Activated naive CD4-positive, alpha-beta T cell treated with anti-CD3 and anti-CD28 coated beads, Interleukin-2, amount 10 ng/mL, durations not matched to agents 7 days and 5 days (primary cell): ENCODE results near the gene SGTA.

ENCODE experiments used
- CTCF ChIA-PET: fragments of 350-600 bp; sonication (Branson Sonifier 250); formaldehyde crosslinking; loops from one replicate; lab custom pipeline; 2021; ENCODE audit warnings: antibody characterized with exemption; lab: Charles Lee
- DNase-seq: peaks from one replicate; pipeline ENCODE4 v3.0.0-alpha.2; 2020
- H3K27ac Mint-ChIP-seq: one replicate; pipeline ENCODE4 v1.8.0; 2021; ENCODE audit warnings: mild to moderate bottlenecking, moderate library complexity, mixed read lengths
- H3K27me3 Mint-ChIP-seq: one replicate; pipeline ENCODE4 v1.8.0; 2021; ENCODE audit warnings: mild to moderate bottlenecking, mixed read lengths
- H3K36me3 Mint-ChIP-seq: one replicate; pipeline ENCODE4 v1.8.0; 2021; ENCODE audit warnings: mixed read lengths
- H3K4me1 Mint-ChIP-seq: one replicate; pipeline ENCODE4 v1.8.0; 2021; ENCODE audit warnings: mixed read lengths
- H3K4me3 Mint-ChIP-seq: one replicate; pipeline ENCODE4 v1.8.0; 2021; ENCODE audit warnings: mild to moderate bottlenecking, moderate library complexity, mixed read lengths
- H3K9me3 Mint-ChIP-seq: one replicate; pipeline ENCODE4 v1.8.0; 2021; ENCODE audit warnings: mixed read lengths

Gene SGTA

DNA sequence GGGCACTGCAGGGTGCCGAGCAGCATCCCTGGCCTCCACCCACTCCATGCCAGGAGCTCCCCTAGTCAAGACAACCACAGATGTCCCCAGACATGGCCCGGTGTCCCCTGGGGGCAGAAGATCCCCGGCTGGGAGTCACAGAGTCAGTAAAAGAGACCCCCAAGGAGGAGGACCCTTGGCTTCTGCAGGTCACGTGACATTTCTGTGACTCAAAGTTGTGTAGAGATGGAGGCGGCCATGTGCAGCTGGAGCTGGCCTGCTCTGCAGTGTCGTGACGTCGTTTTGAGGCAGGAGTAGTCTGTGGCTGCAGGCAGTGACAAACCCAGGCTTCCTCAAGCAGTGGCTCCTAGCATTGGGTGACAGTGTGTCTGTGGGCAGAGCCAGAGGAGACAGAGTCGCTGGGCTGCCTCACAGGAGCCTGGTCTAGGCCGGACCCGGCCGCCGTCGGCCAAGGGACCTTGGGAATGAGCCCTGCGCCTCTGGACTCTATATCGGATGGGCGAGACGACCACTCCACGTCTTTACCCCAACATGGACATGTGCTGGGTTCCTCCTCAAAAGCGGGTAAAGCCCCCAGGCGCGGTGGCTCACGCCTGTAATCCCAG lies 54.2 kb downstream of the SGTA start:
- CTCF ChIA-PET: no interaction called here

DNA sequence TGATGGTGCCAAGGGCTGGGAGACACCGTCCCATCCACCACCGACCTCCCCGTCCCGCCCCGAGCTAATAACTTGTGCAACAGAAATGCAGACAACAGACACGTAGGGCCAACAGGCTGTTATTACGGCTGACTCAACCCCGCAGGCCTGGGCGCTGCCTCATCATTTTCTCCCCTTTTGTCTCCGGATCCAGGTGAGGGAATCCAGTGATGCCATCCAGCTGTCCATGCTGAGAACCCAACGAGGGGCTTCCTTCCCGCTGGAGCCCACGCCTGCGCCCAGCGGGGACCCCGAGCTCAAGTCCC lies 55.5 kb downstream of the SGTA start:
- DNase-seq: no peak
- no peak overlapping the region for H3K4me3 Mint-ChIP-seq
- no peaks in the 10 kb centered on the region for H3K36me3 Mint-ChIP-seq
- CTCF ChIA-PET: no interaction called here
- no peaks in the 10 kb centered on the region for H3K4me1 Mint-ChIP-seq
- peaks cover 45% of the 10 kb centered on the region for H3K27me3 Mint-ChIP-seq
- H3K27ac Mint-ChIP-seq: no peak overlapping the region
- H3K9me3 Mint-ChIP-seq: no peaks in the 10 kb centered on the region

More for the DNA sequence above, 54.2 kb downstream of the SGTA start:
- H3K4me1 Mint-ChIP-seq: no peaks in the 10 kb centered on the region
- no peak for DNase-seq
- H3K27me3 Mint-ChIP-seq: peaks cover 33% of the 10 kb centered on the region
- H3K36me3 Mint-ChIP-seq: peaks cover under 1% of the 10 kb centered on the region
- no peak overlapping the region for H3K27ac Mint-ChIP-seq
- H3K9me3 Mint-ChIP-seq: no peaks in the 10 kb centered on the region
- H3K4me3 Mint-ChIP-seq: no peak overlapping the region

- Mint-ChIP-seq H3K27me3 (peaks cover 51% of the 10 kb centered on the region), H3K4me1 (no peaks in the 10 kb centered on the region), H3K36me3 (no peaks in the 10 kb centered on the region), H3K27ac (no peak overlapping the region), H3K4me3 (no peak overlapping the region), H3K9me3 (no peaks in the 10 kb centered on the region)
- CTCF ChIA-PET: no interaction called here
- no peak for DNase-seq
Observed at GRCh38 chr19:2726904-2727639, 56.0 kb downstream of the SGTA start.

- Mint-ChIP-seq H3K9me3 (no peaks in the 10 kb centered on the region), H3K27me3 (peaks cover 58% of the 10 kb centered on the region), H3K36me3 (no peaks in the 10 kb centered on the region), H3K27ac (no peak overlapping the region), H3K4me3 (no peak overlapping the region), H3K4me1 (peaks cover 3% of the 10 kb centered on the region)
- no peak for DNase-seq
- CTCF ChIA-PET: no interaction called here
Observed at GRCh38 chr19:2726160-2726855, 56.8 kb downstream of the SGTA start.

GRCh38 chr19:2724148-2724557 lies 58.9 kb downstream of the SGTA start:
- Mint-ChIP-seq H3K4me1 (peaks cover 7% of the 10 kb centered on the region), H3K9me3 (no peaks in the 10 kb centered on the region), H3K27ac (no peak overlapping the region), H3K27me3 (peaks cover 74% of the 10 kb centered on the region), H3K4me3 (no peak overlapping the region), H3K36me3 (no peaks in the 10 kb centered on the region)
- CTCF ChIA-PET: interaction anchor here (2.3 kb wide), 1 partner anchor 76 kb away, joined by 8 read pairs; no protein-coding TSS in a partner anchor
- DNase-seq: no peak

- peaks cover 79% of the 10 kb centered on the region for H3K27me3 Mint-ChIP-seq
- CTCF ChIA-PET: interaction anchor here (2.3 kb wide), 1 partner anchor 75 kb away, joined by 8 read pairs; no protein-coding TSS in a partner anchor
- H3K9me3 Mint-ChIP-seq: no peaks in the 10 kb centered on the region
- peaks cover 7% of the 10 kb centered on the region for H3K4me1 Mint-ChIP-seq
- H3K27ac Mint-ChIP-seq: no peak overlapping the region
- H3K36me3 Mint-ChIP-seq: no peaks in the 10 kb centered on the region
- no peak overlapping the region for H3K4me3 Mint-ChIP-seq
- no peak for DNase-seq
Observed at GRCh38 chr19:2723747-2724146, 59.3 kb downstream of the SGTA start.

DNA sequence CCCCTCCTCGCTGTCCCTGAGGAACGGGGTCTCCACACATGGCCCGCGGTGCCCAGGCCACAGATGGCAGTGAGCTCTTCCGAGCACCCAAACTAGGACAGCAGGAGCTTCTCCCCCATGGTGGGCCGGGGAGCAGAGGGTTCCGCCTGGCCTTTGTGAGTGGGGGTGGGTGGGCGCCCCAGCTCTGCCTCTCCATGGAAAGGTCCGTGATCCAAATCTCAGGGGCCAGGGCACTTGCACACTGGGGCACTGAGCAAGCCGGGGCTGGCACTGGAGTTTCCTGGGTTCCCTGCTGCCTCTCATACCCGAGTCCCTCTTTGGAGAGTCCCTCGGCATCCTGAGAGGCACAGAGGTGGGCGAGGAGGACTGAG lies 59.7 kb downstream of the SGTA start:
- Mint-ChIP-seq H3K4me3 (no peak overlapping the region), H3K36me3 (no peaks in the 10 kb centered on the region), H3K9me3 (no peaks in the 10 kb centered on the region), H3K4me1 (peaks cover 7% of the 10 kb centered on the region), H3K27ac (no peak overlapping the region), H3K27me3 (peaks cover 81% of the 10 kb centered on the region)
- CTCF ChIA-PET: interaction anchor here (2.3 kb wide), 1 partner anchor 75 kb away, joined by 8 read pairs; no protein-coding TSS in a partner anchor
- no peak for DNase-seq

- Mint-ChIP-seq H3K9me3 (no peaks in the 10 kb centered on the region), H3K27me3 (peaks cover 82% of the 10 kb centered on the region), H3K4me1 (peaks cover 7% of the 10 kb centered on the region), H3K4me3 (no peak overlapping the region), H3K27ac (no peak overlapping the region), H3K36me3 (no peaks in the 10 kb centered on the region)
- DNase-seq: no peak
- CTCF ChIA-PET: interaction anchor here (2.3 kb wide), 1 partner anchor 74 kb away, joined by 8 read pairs; no protein-coding TSS in a partner anchor
Observed at GRCh38 chr19:2722541-2723344, 60.3 kb downstream of the SGTA start.

GRCh38 chr19:2721570-2722540 lies 61.2 kb downstream of the SGTA start:
- Mint-ChIP-seq H3K27ac (no peak overlapping the region), H3K4me3 (no peak overlapping the region), H3K4me1 (peaks cover 7% of the 10 kb centered on the region), H3K9me3 (no peaks in the 10 kb centered on the region), H3K27me3 (peaks cover 79% of the 10 kb centered on the region), H3K36me3 (no peaks in the 10 kb centered on the region)
- CTCF ChIA-PET: interaction anchor here (2.3 kb wide), 1 partner anchor 74 kb away, joined by 8 read pairs; no protein-coding TSS in a partner anchor
- DNase-seq: no peak

DNA sequence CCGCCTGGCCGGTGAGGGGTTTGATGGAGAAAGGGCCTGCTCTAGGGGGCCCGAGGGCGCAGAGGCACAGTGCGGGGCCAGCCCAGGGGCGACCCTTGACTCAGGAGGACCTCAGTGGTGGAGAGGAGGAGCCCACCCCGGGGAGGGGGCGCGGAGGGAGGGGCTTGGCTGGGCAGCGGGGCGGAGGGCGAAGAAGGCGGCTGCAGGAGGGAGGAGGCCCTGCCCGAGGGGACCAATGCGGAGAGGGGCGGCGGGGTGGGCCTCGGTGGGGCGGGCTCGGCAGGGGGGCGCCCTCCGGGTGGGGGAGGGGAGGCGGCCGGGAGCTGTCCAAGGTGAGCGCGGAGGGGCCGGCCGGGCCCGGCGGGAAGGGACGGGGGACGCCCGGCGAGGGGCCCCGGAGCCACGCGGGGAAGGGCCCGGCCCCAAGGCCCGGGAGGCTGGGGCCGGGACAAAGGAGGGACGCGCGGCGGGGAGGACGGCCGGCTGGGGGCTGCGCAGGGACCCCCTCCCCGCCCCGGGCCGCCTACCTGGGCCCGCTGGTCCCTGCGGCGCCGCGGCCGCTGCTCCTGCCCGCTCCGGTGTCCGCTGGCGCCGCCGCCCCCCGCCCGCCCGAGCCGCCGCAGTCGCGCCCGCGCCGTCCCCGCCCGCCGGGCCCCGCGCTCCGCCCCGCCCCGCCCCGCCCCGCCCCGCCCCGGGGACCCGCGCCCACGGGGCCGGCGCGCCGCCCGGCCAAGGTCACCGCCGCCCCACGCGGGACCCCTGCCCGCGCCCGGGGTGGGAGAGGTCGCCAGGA lies 62.1 kb downstream of the SGTA start, which contains the start of gene DIRAS1:
Gene DIRAS1 (minus strand): TSS at position 596 of the 793 bp plus-strand sequence. CDS start 3,566 bp downstream, outside the sequence.
- H3K36me3 Mint-ChIP-seq: no peaks in the 10 kb centered on the region
- no peak within 1 kb of the TSS for H3K4me3 Mint-ChIP-seq
- H3K27ac Mint-ChIP-seq: no peak within 1 kb of the TSS
- CTCF ChIA-PET: no interaction called here
- H3K9me3 Mint-ChIP-seq: peaks cover under 1% of the 10 kb centered on the region
- DNase-seq: no peak
- H3K4me1 Mint-ChIP-seq: peaks cover 7% of the 10 kb centered on the region
- peaks cover 75% of the 10 kb centered on the region for H3K27me3 Mint-ChIP-seq

- CTCF ChIA-PET: no interaction called here
- peaks cover 4% of the 10 kb centered on the region for H3K36me3 Mint-ChIP-seq
- H3K4me1 Mint-ChIP-seq: peaks cover 7% of the 10 kb centered on the region
- no peak for DNase-seq
- peaks cover 8% of the 10 kb centered on the region for H3K9me3 Mint-ChIP-seq
- peak overlapping the region; percentile 26 for H3K4me3 Mint-ChIP-seq
- no peak overlapping the region for H3K27ac Mint-ChIP-seq
- H3K27me3 Mint-ChIP-seq: peaks cover 66% of the 10 kb centered on the region
Observed at GRCh38 chr19:2719920-2720776, 62.9 kb downstream of the SGTA start.

DNA sequence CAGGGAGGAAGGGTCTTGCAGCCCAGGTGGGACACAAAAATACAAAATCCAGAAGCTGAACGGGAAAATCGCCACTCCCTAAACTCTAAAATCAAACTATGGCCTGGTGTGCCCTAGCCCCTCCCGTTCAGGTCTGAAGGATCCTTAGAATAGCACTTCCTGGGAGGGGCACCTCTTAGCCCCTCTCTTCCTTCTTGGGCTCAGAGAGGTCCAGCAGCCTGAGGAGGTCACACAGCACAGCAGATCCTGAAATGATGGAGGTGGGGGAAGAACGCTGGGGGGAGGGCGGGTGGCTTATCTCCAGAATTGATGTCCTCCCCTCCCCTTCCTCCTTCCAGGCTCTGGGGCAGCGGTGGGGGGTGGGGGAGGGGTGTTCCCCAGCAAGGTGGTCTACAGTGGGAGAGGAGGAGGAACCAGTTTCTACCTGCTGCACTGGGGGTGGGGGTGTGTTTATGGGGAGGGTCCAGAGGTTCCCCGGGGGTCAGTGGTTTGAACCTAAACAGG lies 63.8 kb downstream of the SGTA start:
- Mint-ChIP-seq H3K36me3 (peaks cover 4% of the 10 kb centered on the region), H3K4me1 (peaks cover 7% of the 10 kb centered on the region), H3K9me3 (peaks cover 11% of the 10 kb centered on the region), H3K4me3 (no peak overlapping the region), H3K27ac (no peak overlapping the region), H3K27me3 (peaks cover 66% of the 10 kb centered on the region)
- CTCF ChIA-PET: no interaction called here
- DNase-seq: no peak
